HG02970 (cell line): ENCODE results near the gene MCU.
"Not testable (repeated sequence)": the region's sequence is repeated elsewhere in the genome, so short reads cannot be mapped to it uniquely, and the experiment has no call there.

Source experiments
- ATAC-seq: cut with Tn5 transposase; IDR thresholded peaks from one replicate; pipeline ENCODE4 v1.9.1; 2021; ENCODE audit warnings: mild to moderate bottlenecking, moderate library complexity, moderate number of reproducible peaks; ENCODE audit not compliant: unreplicated experiment, low FRiP score

Gene MCU

DNA sequence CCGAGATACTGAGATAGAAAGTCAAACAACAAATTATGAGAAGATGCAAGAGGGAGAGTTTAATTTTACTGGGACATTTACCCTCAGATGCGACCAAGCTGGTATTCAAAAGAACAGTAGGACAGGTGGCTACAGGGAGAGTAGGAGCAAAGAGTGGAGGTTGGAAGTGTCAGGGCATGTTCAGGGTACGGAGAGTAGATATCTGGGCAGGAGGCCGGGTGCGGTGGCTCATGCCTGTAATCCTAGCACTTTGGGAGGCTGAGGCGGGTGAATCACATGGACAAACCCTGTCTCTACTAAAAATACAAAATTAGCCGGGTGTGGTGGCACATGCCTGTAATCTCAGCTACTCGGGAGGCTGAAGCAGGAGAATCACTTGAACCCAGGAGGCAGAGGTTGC is 5.5 kb upstream of the MCU start:
- ATAC-seq = not testable (repeated sequence)

DNA sequence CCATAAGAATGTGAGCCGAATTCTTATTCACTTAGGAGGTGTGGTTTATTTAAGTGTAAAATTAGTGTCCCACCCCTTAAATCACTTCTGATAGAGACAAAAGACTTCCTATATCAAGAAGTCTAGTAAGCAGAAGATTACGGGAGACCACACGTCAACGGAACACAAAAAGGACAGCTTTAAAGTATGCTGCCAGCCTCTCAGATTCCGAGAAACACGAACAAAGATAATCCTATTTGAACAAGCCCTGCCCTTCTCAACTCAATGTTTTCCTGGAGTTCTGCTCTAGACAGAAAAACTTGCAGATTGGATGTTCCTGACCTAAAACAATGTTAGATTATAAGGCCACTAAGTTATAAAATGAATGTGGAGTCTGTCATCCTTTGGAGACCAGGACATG is 4.9 kb upstream of the MCU start:
- ATAC-seq = no peak

DNA sequence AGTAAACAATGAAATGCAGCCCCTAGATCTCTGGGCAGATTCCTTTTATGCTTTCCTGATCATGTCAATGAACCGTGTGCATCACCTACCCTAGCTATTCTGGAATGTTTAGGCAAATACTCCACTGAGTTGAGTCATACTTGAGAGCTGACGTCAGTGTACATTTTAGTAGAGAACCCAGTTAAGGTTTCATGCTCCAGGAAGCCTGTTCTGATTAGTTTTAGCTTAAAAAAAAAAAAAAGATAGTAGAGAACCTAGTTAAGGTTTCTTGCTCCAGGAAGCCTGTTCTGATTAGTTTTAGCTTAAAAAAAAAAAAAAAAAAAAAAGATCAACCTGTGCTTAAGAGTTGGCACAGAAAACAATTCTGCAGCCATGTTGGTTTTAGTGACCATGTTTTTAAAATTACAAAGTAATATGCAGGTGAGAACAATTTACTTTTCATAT is 3.7 kb upstream of the MCU start:
- no peak for ATAC-seq

DNA sequence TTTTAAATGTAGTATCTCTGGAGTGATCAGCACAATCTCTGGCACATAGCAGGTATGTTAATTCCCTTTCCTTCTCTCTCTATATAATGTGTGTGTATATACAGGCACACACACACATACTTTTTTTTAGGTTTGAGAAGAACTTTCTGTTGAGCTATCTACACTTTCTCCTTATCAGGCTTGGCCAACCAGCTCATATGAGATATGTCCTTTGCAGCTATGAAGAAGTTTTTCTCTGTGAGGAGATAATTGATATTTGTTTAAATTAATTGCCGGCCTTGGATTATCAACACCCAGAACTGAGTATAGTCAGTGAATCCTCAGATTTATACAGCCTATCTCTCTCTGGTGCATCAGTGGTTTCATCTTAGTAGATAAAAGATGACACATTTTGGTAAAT is 2.3 kb upstream of the MCU start:
- no peak for ATAC-seq

DNA sequence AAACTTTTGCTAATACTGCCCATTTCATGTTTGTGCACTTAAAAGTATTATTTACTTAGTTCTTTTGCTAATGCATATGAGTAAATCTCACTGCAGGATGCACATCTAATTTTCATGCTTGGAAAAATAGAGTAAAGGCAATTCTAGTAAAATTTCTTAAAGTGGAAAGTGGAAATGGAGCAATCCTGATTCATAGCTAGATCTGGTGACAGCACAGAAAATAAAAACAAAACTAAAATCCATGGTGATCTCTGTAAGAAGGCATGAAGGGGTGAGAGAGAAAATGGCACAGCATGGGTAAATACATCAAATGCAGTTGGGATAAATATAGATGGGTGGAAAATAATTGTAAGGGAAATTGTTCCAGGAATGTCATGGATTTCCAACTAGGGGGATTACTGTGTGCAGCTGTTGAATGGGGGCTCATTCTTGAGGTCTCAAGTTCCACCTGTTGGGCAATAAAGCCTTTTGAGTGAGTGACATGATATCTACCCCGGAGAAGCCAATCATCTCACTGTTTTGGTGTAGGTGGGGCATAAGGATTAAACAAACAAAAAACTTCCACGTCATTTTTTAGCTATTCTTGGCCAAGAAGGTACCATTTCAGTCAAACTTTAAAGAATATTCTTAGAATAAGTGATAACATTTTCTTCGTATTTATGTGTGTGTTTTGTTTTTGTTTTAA is 1.7 kb upstream of the MCU start:
- no peak for ATAC-seq

DNA sequence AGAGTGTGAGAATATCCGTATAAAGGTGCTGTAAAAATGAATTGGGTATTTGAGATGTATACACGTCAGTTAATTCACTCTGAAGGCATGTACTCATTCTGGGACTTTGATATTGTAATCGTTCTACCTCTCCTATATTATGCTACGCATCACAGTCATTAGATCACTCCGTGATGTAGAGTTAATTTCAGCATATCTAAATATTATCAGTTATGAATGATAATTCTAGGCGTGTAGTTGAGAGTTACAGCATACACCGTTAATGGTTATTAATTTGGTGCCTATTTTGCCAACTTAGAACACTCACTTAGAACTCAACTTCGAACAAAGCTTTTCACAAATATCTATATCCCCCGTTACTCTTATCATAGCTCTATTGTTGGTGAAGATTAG is 477 bp upstream of the MCU start:
- no peak for ATAC-seq

DNA sequence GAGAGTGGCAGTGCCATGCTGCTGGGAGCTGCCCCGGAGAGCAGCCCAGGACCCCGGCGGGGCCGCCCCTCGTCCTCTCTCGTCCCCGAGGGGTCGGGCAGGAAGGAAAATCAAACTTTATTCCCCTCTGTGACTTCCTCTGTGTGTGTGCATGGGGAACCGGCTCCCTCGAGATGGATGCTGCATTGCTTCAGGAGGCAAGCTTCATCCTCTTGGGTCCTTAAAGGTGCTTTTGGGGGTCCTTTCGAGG is 726 bp downstream of the MCU start:
- ATAC-seq = no peak

DNA sequence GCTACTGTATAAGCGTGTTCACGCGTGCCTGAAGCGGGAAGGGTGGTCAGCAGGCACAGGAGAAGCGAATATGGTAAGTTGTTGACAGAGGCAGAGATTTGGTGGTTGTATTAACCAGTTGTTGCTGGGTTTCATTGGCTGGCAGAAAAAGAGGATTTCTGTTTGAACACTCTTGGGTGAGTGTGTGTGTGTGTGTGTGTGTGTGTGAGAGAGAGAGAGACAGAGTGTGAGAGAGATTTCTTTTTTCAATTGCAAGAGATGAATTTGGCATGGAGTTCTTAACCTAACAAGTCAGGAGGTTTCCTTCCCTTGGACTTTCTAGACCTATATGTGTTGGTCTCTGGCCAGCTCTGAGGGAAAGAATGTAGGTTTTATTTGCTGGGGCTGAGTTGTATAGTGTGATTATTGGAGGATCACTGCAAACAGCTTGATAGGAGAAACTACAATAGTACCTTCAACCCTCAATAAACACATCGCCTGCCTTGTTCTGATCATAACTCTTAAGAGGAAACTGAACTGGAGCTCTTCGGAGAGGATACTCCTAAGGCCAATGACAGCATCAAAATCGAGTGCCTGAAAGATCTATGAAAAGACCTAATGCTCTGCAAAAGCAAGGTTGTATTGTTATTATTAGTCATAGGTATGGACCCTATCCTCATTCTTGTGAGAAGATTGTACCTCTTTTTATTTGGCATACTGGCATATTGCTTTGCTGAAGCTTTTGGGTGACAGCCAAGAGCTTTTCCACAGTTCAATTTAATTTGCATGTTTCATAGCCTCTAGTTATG is 1.2 kb downstream of the MCU start:
- no peak for ATAC-seq

DNA sequence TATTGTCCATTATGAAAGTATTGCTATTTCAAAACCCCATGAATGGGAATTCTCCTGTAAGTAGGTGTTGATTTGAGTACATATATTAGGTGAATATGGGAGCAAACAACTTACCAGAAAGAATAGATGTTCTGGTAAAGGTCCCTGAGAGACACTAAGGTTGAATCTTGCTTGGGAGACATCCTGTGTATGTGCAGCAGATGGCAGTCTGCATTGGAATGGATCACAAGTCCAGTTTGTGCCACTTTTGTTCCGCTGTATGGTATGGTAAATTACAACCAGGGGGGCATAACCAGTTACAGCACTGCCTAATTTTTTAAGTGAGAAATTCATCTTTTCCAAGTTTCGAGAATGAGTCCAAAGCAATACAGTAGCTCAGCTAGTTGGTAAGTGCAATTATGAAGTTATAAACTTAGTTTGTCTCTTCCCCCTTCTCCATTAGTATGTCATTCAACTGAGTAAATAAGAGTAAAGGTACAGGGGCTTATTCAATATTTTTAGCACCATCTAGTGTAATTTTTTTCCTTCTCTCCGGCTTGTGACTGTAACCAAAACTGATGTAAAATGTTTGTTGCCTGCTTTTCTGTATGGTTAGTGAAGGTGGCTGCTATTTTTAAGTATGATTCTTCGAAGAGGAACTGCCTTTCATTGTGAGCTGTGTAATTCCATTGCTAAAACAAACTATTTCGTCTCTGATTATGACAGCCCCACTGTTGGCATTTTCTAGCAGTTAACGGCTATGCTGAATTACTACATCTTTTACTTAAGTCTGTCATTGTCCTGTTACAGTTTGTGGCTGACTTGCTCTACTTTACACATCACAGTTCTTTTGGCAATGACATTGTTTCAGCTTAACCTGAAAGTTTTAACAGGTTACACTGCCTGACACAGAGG is 2.8 kb downstream of the MCU start:
- ATAC-seq = no peak

DNA sequence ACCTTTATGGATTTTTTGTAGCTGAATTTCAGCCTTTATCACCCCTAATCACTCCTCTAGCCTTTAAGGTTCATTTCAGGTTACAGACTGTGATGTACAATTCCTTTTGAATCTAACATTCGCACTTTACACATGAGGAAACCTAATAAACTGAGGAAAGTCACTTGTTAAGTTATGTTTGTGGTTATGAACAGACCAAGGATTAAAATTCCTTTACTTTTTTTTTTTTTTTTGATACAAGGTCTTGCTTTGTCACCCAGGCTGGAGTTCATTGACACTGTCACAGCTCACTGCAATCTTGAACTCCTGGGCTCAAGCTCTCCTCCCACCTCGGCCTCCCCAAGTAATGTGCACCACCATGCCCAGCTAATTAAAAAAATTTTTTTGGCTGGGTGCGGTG is 3.6 kb downstream of the MCU start:
- no peak for ATAC-seq

DNA sequence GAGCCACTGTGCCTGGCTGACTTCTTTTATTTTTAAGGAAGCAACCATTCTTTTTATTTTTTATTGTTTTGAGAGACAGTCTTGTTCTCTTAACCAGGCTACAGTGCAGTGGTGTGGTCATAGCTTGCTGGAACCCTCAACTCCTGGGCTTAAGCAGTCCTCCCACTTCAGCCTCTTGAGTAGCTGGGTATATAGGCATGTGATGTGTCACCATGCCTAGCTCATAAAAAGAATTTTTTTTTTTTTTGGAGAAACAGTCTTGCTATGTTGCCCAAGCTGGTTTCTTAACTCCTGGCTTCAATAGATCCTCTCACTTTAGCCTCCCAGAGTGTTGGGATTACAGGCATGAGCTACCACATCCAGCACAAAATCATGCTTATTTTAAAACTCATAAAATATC is 5.8 kb downstream of the MCU start:
- ATAC-seq = no peak

DNA sequence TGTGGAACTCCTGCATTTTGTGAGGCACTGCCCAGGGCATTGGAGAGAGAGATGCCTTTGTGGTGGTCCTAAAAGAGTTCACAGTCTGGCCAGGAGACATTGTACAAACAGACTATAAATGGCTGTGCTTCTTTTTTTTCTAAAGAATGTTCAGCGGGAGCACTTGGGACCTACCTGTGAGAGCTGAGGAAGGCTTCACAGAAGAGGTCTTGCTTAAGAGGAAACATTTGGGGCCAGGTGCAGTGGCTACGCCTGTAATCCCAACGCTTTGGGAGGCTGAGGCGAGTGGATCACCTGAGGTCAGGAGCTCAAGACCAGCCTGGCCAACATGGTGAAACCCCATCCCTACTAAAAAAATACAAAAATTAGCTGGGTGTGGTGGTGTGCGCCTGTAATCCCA is 10.5 kb downstream of the MCU start:
- not testable (repeated sequence) for ATAC-seq

DNA sequence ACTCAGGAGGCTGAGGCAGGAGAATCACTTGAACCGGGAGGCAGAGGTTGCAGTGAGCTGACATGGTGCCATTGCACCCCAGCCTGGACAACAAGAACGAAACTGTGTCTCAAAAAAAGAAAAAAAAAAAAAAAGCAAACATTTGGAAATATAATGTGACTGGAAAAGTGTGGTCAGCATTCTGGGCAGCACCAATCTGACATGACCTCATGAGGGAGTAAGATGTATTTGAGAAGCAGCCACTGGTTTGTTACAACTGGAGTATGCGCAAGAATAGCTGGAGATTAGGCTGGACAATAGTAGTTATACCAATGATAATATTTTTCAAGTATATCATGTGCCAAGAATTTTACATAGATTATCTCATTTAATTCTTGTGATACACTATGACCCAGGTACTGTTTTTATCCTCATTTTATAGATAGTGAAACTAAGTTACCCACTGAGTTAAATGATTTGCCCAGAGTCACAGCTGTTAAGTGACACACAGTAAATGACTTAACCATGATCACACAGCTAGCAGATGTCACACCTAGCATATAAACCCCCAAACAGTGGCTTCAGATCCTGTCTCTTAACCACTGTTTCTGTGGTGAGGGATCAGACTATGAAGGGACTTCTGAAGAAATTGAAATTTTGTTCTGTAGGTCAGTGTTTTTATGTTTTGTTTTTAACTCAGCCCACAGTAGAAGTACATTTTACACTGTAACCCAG is 11.1 kb downstream of the MCU start:
- no peak for ATAC-seq

DNA sequence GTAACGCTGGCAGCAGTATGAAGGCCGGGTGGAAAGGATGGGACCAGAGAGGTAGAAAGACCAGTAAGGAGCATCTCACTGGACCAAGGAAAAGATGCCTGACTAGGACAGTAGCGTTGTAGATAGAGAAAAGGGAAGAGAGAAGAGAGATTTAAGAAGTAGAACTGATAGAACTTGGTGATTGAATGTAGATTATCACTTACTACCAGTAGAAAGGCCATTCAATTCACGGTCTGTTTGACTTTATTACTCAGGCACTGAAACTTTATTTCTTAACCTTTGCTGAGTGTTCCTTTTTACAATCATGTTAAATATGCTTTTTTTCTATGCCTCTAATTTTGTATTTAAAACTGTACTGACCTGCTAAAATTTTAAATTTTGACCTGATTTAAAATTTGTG is 12.2 kb downstream of the MCU start:
- no peak for ATAC-seq

DNA sequence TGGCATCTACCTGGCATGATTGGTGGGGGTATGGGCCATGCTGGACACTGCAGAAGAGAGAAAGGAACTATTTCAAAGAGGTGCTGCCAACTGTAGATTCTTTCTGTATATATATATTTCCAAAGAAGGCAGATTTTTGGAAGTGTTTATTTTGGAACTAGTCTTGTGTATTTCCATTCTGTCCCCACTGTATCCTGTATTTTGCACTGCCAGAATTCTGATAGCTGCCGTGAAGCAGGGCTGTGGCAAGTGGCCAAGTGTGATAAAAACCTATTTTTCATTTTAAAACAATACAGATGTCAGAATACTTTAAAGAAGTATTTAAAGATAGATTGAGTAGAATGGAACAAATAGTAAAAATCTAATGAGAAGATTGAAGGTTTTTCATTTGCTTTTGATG is 17.1 kb downstream of the MCU start:
- ATAC-seq = no peak

DNA sequence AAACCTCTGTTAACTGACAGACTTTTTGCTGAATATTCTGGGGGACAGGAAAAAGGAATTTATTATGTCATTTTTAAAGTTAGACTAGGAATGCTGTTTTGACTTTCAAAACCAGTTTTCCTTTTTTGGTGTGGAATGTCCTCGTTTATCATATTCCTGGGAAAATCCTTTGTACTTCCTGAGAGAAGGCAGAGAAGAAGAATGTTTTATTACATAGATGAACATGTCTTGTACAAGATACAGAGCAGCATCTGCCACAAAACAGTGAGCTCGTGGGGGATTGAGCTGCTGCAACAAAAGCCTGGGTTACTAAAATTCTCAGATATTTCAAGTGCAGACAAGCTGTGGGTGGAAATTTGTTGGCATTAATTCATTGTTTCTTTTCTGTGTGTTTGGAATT is 20.2 kb downstream of the MCU start:
- no peak for ATAC-seq

DNA sequence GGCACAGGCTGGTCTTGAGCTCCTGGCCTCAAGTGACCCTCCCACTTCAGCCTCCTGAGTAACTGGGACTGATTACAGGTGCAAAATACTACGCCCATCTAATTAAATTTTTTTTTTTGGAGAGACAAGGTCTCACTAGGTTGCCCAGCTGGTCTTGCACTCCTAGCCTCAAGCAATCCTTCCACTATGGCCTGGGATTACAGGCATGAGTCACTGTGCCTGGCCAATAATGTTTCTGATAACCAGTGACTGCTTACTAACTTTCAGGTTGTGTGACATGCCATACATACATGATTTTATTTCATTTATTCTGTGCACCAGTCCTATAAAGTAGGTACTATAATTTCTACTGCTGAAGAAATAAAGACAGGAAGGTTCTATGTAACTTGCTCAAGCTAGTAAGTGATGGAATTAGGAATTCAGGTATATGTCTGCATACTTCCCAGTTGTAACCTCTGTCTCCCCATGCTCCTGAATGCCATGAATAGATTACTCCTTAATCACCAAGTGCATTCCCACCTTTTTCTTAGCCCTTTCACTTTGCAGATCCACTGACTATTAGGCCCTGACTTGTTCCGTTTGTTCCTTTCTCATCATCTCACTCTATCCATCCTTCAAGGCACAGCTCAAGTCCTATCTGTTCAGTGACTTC is 28.1 kb downstream of the MCU start:
- no peak for ATAC-seq

DNA sequence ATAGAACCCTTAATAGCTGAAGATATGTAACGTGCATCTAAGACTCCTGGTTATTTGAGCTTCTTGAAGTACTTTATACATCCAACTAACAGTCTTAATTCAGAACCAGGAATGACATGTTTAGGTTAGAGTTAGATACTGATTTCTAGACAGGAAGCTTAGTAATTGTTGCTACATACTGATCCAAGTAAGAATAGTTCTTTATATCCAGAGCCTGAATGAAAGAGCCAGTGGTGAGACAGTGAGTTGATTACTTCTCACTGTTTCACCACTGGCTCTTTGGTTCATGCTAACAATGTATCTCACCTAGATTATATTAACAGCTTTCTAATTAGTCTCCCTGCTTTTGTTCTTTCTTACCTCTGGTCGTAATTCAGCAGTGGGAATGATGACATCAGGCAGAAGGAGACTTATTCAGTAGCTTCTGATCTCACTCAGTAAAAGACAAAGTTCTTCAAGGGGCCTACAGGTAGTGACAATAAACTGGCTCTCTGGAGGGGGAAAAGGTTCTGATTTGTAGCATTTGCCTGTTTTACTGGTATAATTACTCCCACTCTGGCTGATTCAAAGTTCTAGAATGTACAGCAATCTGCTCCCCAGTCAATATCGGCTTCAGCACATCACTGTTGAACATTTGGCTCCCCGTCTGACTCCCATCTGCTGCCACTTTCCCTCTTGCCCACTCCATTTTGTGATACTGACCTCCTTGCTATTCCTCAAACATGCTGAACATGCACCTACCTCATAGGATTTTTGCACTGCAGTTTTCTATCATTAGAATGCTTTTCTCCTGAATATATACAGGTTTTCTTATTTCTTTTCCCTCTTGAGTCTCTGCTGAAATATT is 29.1 kb downstream of the MCU start:
- ATAC-seq = no peak

DNA sequence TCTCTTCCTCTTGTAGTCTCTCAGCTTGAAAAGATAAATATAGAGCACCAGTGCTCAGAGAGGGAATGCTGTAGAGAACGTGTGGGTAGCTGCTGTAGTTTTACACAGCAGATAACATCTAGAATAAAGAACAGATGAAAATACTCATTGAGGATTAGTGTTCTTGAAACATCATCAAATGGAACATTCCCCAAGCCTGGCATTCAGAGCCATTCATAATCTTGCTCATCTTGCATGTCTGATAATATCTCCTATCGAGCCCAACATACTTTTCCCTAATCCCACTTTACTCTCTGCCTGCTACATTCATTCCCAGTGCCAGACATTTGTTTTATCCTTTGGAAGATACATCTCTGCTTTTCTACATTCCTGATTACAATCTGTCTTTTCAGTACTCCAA is 35.2 kb downstream of the MCU start:
- ATAC-seq = no peak

DNA sequence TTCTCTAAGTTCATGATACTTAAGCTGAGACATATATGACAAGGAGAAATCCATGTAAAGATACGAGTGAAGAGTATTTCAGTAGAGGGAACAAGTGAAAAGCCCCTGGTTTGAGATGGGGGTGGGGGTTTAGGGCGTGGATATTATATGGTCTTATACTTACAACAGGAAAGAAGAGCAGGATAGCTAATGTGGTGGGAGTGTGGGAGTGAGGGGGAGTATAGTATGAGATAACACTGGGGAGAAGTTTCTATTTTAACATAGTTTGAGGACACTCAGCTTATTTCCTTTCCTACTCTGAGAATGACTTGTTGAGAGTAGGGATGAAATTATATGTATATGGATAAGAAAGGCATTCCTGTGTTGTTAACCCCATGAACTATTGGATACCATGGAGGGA is 36.5 kb downstream of the MCU start:
- no peak for ATAC-seq
